H1 (cell line): Measurements from ENCODE around the gene MAP3K13. TPM values are rescaled to one million over a fixed set of nuclear protein-coding genes. Genes with fewer than 3 reads are reported as not detected.

ENCODE experiments used
- CTCF ChIA-PET: fragments of 300-600 bp; sonication (Branson Sonifier 250); formaldehyde crosslinking; loops from one replicate; lab custom pipeline; 2021; ENCODE audit not compliant: partially characterized antibody; lab: Charles Lee
- POLR2A ChIA-PET: fragments of 300-600 bp; sonication (Branson Sonifier 250); formaldehyde crosslinking; loops from one replicate; lab custom pipeline; 2021; ENCODE audit warnings: inconsistent platforms; ENCODE audit not compliant: partially characterized antibody; lab: Charles Lee
- DNase-seq, 2 experiments: peaks; one replicate each; pipeline versions ENCODE4 v3.0.0 to v3.0.0-alpha.2; 2010 to 2022; ENCODE audit warnings: low spot score in 2 of 2, low read depth in 1 of 2, mixed read lengths in 1 of 2
- FAIRE-seq: peaks from 2 replicates; lab custom pipeline; 2011; peaks lifted over from hg19 to GRCh38; lab: Jason Lieb, UNC
- H2AFZ ChIP-seq: 2 replicates; pipeline ENCODE4 v1.8.1; 2012; ENCODE audit warnings: low read length, inconsistent platforms
- H2AK5ac ChIP-seq: 2 replicates; pipeline ENCODE4 v1.6.1; 2013; ENCODE audit warnings: low read depth, low read length
- H2BK120ac ChIP-seq: replicated peaks from 2 replicates; pipeline ENCODE3; 2013; ENCODE audit warnings: low read depth, low read length, inconsistent platforms
- H2BK12ac ChIP-seq: 2 replicates; pipeline ENCODE4 v1.6.1; 2013; ENCODE audit warnings: low read depth, low read length
- H2BK15ac ChIP-seq: 2 replicates; pipeline ENCODE4 v1.6.1; 2013; ENCODE audit warnings: low read length
- H2BK20ac ChIP-seq: 2 replicates; pipeline ENCODE4 v1.6.1; 2013; ENCODE audit warnings: low read length
- H2BK5ac ChIP-seq: 2 replicates; pipeline ENCODE4 v1.6.1; 2013; ENCODE audit warnings: low read depth, low read length
- H3K14ac ChIP-seq: 2 replicates; pipeline ENCODE4 v1.6.1; 2013; ENCODE audit warnings: inconsistent platforms; ENCODE audit not compliant: insufficient read length
- H3K18ac ChIP-seq: 2 replicates; pipeline ENCODE4 v1.6.1; 2013; ENCODE audit warnings: low read length; ENCODE audit errors: extremely low read depth
- H3K23ac ChIP-seq: 2 replicates; pipeline ENCODE4 v1.6.1; 2013; ENCODE audit warnings: inconsistent platforms; ENCODE audit not compliant: insufficient read length
- H3K23me2 ChIP-seq: 2 replicates; pipeline ENCODE4 v1.6.1; 2013; ENCODE audit warnings: low read depth, low read length
- H3K27ac ChIP-seq: 2 replicates; pipeline ENCODE4 v1.6.1; 2011; ENCODE audit warnings: low read depth, low read length, inconsistent platforms
- H3K27me3 ChIP-seq, 4 experiments: replicated peaks in 1 of 4; 1 replicate in 1 of 4; 2 replicates in 3 of 4; pipeline versions ENCODE4 v1.6.1 to v1.8.1; 2011 to 2013; ENCODE audit warnings: low read length in 3 of 4, mild to moderate bottlenecking in 3 of 4, inconsistent platforms in 2 of 4, mixed read lengths in 2 of 4, moderate library complexity in 1 of 4; ENCODE audit not compliant: control insufficient read depth in 3 of 4, insufficient read depth in 3 of 4; ENCODE audit errors: extremely low read depth in 1 of 4
- H3K36me3 ChIP-seq, 4 experiments: 2 replicates each; pipeline versions ENCODE4 v1.6.1 to v1.8.1; 2011 to 2013; ENCODE audit warnings: mild to moderate bottlenecking in 4 of 4, low read length in 3 of 4, moderate library complexity in 2 of 4, control low read depth in 1 of 4, inconsistent platforms in 1 of 4; ENCODE audit not compliant: insufficient read depth in 4 of 4, control insufficient read depth in 2 of 4
- H3K4ac ChIP-seq: replicated peaks from 2 replicates; pipeline ENCODE3; 2013; ENCODE audit warnings: low read length, low read depth, mixed read lengths, inconsistent platforms; ENCODE audit not compliant: insufficient read length
- H3K4me1 ChIP-seq, 4 experiments: replicated peaks in 1 of 4; 1 replicate in 1 of 4; 2 replicates in 3 of 4; pipeline versions ENCODE4 v1.6.1 to v1.8.1; 2011 to 2013; ENCODE audit warnings: low read length in 3 of 4, inconsistent platforms in 2 of 4, mixed read lengths in 1 of 4; ENCODE audit not compliant: insufficient read depth in 4 of 4, control insufficient read depth in 3 of 4
- H3K4me2 ChIP-seq, 2 experiments: 2 replicates each; pipeline versions ENCODE4 v1.6.1 to v1.8.1; 2011 to 2013; ENCODE audit warnings: low read depth in 2 of 2, low read length in 2 of 2, control low read depth in 1 of 2, inconsistent platforms in 1 of 2, mild to moderate bottlenecking in 1 of 2; ENCODE audit not compliant: insufficient read depth in 1 of 2
- H3K4me3 ChIP-seq, 4 experiments: fragments of 200-600, 300-600 bp in 1 of 4; sonication (generic), shearing (Covaris generic), sonication (Bioruptor Twin) in 1 of 4; 2 replicates each; pipeline versions ENCODE4 v1.5.1 to v1.8.1; 2011 to 2016; ENCODE audit warnings: low read length in 4 of 4, low read depth in 3 of 4, control low read depth in 2 of 4, inconsistent platforms in 2 of 4, mild to moderate bottlenecking in 2 of 4, mixed read lengths in 1 of 4, moderate library complexity in 1 of 4; ENCODE audit not compliant: insufficient read depth in 2 of 4; ENCODE audit errors: extremely low read depth in 1 of 4
- H3K56ac ChIP-seq: replicated peaks from 2 replicates; pipeline ENCODE3; 2013; ENCODE audit warnings: low read depth, mild to moderate bottlenecking, mixed read lengths, low read length, inconsistent platforms; ENCODE audit not compliant: insufficient read length
- H3K79me1 ChIP-seq: 2 replicates; pipeline ENCODE4 v1.6.1; 2013; ENCODE audit warnings: low read depth, low read length, control low read depth
- H3K79me2 ChIP-seq, 2 experiments: 2 replicates each; pipeline versions ENCODE4 v1.6.1 to v1.8.1; 2012 to 2013; ENCODE audit warnings: low read length in 2 of 2, mild to moderate bottlenecking in 2 of 2, inconsistent platforms in 1 of 2; ENCODE audit not compliant: insufficient read depth in 2 of 2, control insufficient read depth in 1 of 2
- H3K9ac ChIP-seq, 4 experiments: replicated peaks in 1 of 4; 1 replicate in 1 of 4; 2 replicates in 3 of 4; pipeline versions ENCODE4 v1.6.1 to v1.8.1; 2011 to 2013; ENCODE audit warnings: low read depth in 3 of 4, low read length in 3 of 4, control low read depth in 2 of 4, mild to moderate bottlenecking in 2 of 4, moderate library complexity in 2 of 4, inconsistent platforms in 1 of 4; ENCODE audit errors: extremely low read depth in 1 of 4
- H3K9me3 ChIP-seq, 2 experiments: 2 replicates each; pipeline versions ENCODE4 v1.6.1 to v1.8.1; 2012 to 2013; ENCODE audit warnings: mild to moderate bottlenecking in 2 of 2, moderate library complexity in 2 of 2, control low read depth in 1 of 2, inconsistent platforms in 1 of 2, low read depth in 1 of 2, low read length in 1 of 2, mixed read lengths in 1 of 2; ENCODE audit not compliant: insufficient read depth in 2 of 2
- H4K20me1 ChIP-seq, 2 experiments: replicated peaks in 1 of 2; 2 replicates each; pipeline versions ENCODE3 to v1.8.1; 2011 to 2013; ENCODE audit warnings: inconsistent platforms in 2 of 2, low read length in 2 of 2, mild to moderate bottlenecking in 1 of 2; ENCODE audit not compliant: insufficient read depth in 2 of 2, control insufficient read depth in 1 of 2
- H4K5ac ChIP-seq: 2 replicates; pipeline ENCODE4 v1.6.1; 2013; ENCODE audit warnings: low read length, low read depth, mixed read lengths, inconsistent platforms; ENCODE audit not compliant: insufficient read length
- H4K8ac ChIP-seq: 2 replicates; pipeline ENCODE4 v1.8.0; 2013; ENCODE audit warnings: mild to moderate bottlenecking, moderate library complexity, low read length, inconsistent platforms; ENCODE audit not compliant: insufficient read depth; ENCODE audit errors: extremely low read depth
- H4K91ac ChIP-seq: replicated peaks from 2 replicates; pipeline ENCODE3; 2013; ENCODE audit warnings: low read length, mixed read lengths, inconsistent platforms; ENCODE audit not compliant: insufficient read length
- E2F6 ChIP-seq: IDR thresholded peaks from 2 replicates; pipeline ENCODE4 v1.6.1; 2012; ENCODE audit warnings: inconsistent platforms
- HDAC6 ChIP-seq: IDR thresholded peaks from one replicate; pipeline ENCODE4 v1.7.1; 2012; ENCODE audit warnings: low read depth, mild to moderate bottlenecking, inconsistent platforms, low read length, moderate library complexity
- KDM4A ChIP-seq: IDR thresholded peaks from one replicate; pipeline ENCODE4 v1.7.1; 2012; ENCODE audit warnings: low read depth, mild to moderate bottlenecking, moderate library complexity, low read length, inconsistent platforms; ENCODE audit not compliant: severe bottlenecking
- MAX ChIP-seq: IDR thresholded peaks from 2 replicates; pipeline ENCODE4 v1.6.1; 2012; ENCODE audit warnings: inconsistent platforms
- RFX5 ChIP-seq: IDR thresholded peaks from 2 replicates; pipeline ENCODE4 v1.6.1; 2011; ENCODE audit warnings: low read depth, low read length, improper control_type of control experiment, borderline replicate concordance
- SIX5 ChIP-seq: IDR thresholded peaks from 2 replicates; pipeline ENCODE4 v1.6.1; 2011; ENCODE audit warnings: mild to moderate bottlenecking, low read depth, low read length
- SP2 ChIP-seq: IDR thresholded peaks from 2 replicates; pipeline ENCODE4 v1.6.1; 2012; ENCODE audit warnings: mild to moderate bottlenecking, low read length, inconsistent platforms
- SP4 ChIP-seq: IDR thresholded peaks from 2 replicates; pipeline ENCODE4 v1.6.1; 2012; ENCODE audit warnings: low read length, inconsistent platforms
- TAF7 ChIP-seq: optimal IDR thresholded peaks from 2 replicates; pipeline ENCODE3; 2011; ENCODE audit warnings: low read depth, mild to moderate bottlenecking, inconsistent platforms, low read length, moderate library complexity, borderline replicate concordance
- WGBS, 2 experiments: shearing (Covaris generic) in 1 of 2; methylation state at CpG; one replicate each; pipeline versions ENCODE4 v1.1.6 to v1.1.7; 2013 to 2015; ENCODE audit warnings: low lambda C conversion rate in 2 of 2, mixed read lengths in 2 of 2, inconsistent platforms in 1 of 2, low coverage in 1 of 2, missing lambda C conversion rate in 1 of 2; ENCODE audit not compliant: insufficient replicate concordance in 2 of 2, insufficient coverage in 1 of 2, insufficient read length in 1 of 2; ENCODE audit errors: extremely low coverage in 1 of 2, missing lambda C conversion rate in 1 of 2; 5-methylcytosine and 5-hydroxymethylcytosine counted together
- polyA plus RNA-seq, 7 experiments: library from polyadenylated mRNA; depleted of rRNA in 3 of 7; stranded (reverse) in 5 of 7; unstranded in 2 of 7; fragments of >200 nt in 5 of 7; fragments of 200-250 nt in 2 of 7; gene quantifications; 1 replicate in 5 of 7; 2 replicates in 1 of 7; 4 replicates in 1 of 7; pipeline versions ENCODE4 v1.2.1 to v1.2.3, GENCODE V29; 2011 to 2013; ENCODE audit warnings: missing spikeins in 2 of 7, mixed read lengths in 2 of 7
- total RNA-seq: library from RNA; stranded (reverse); fragmentation: NEBNext Ultra II Directional; extraction: Animal tissue kit (Norgen Biotek cat#: 25700); gene quantifications from 2 replicates; pipeline ENCODE4 v1.2.1, GENCODE V29; 2021

The MAP3K13 gene
- total and polyA plus RNA-seq, 2 of the 8 experiments (the other 6 are each of a cell fraction or from before 2014, with no cell fraction given), result 6.8 to 17.9 TPM

GRCh38 chr3:185382154-185382553 is 19.2 kb downstream of the MAP3K13 start:
- Histone ChIP-seq H4K91ac (no peak overlapping the region), H3K79me1 (no peaks in the 10 kb centered on the region), H3K4ac (no peak overlapping the region), H3K14ac (no peak overlapping the region), H3K27ac (no peak overlapping the region), H2AFZ (no peak overlapping the region), H2BK5ac (no peak overlapping the region), H3K36me3 (no peaks in the 10 kb centered on the region), H3K9me3 (peaks cover 0 to 6% of the 10 kb centered on the region in 2 experiments; a peak in 1 of 4 replicates), H2BK20ac (no peak overlapping the region), H3K56ac (no peak overlapping the region), H3K18ac (no peak overlapping the region), H4K20me1 (no peaks in the 10 kb centered on the region), H3K27me3 (no peaks in the 10 kb centered on the region), H3K79me2 (no peaks in the 10 kb centered on the region), H3K9ac (no peak overlapping the region), H3K23me2 (no peaks in the 10 kb centered on the region), H3K4me3 (no peak overlapping the region), H4K8ac (no peak overlapping the region), H3K4me1 (no peaks in the 10 kb centered on the region), H3K4me2 (no peak overlapping the region), H3K23ac (no peak overlapping the region), H2AK5ac (no peak overlapping the region), H2BK120ac (no peak overlapping the region), H4K5ac (no peak overlapping the region), H2BK12ac (no peak overlapping the region), H2BK15ac (no peak overlapping the region)
- ChIA-PET CTCF (no interaction called here), POLR2A (no interaction called here)
- no peak for DNase-seq
- 91% methylated on average over 1 of the region's 1 CpG; no CpG with 5 or more reads in 1 of the 2 experiments for WGBS, 2 experiments
- FAIRE-seq, result no peak
- no peak for TF ChIP-seq SIX5
- TF ChIP-seq MAX, result no peak
- TF ChIP-seq HDAC6, result no peak
- TF ChIP-seq KDM4A, result no peak
- no peak for TF ChIP-seq SP4
- TF ChIP-seq E2F6, result no peak
- TF ChIP-seq RFX5, result no peak
- TF ChIP-seq TAF7, result no peak
- no peak for TF ChIP-seq SP2
